Sigmoid colon (tissue), 4 donors: ENCODE data around the gene INPP5D.

Experiments used
- EP300 ChIP-seq, 4 donors: sonication (generic); formaldehyde crosslinking; IDR thresholded peaks; one replicate each; pipeline ENCODE4 v1.6.1; 2017; ENCODE audit warnings: antibody characterized with exemption in 4 of 4
- POLR2A ChIP-seq, 2 donors: fragments of 450-650 bp; IDR thresholded peaks; one replicate each; pipeline ENCODE4 v1.6.1; 2016; ENCODE audit warnings: antibody characterized with exemption in 2 of 2, mild to moderate bottlenecking in 2 of 2, moderate library complexity in 2 of 2
- POLR2AphosphoS5 ChIP-seq, 4 donors: sonication (generic); formaldehyde crosslinking; IDR thresholded peaks; one replicate each; pipeline ENCODE4 v1.6.1; 2017; ENCODE audit warnings: antibody characterized with exemption in 4 of 4
- TF ChIP-seq, protein P1 (sequence below), 4 experiments: fragments of 450-650 bp in 3 of 4; fragments of 200-600 bp in 1 of 4; IDR thresholded peaks; one replicate each; pipeline ENCODE4 v1.5.1; 2016 to 2019; ENCODE audit warnings: antibody characterized with exemption in 4 of 4, mild to moderate bottlenecking in 3 of 4, moderate library complexity in 2 of 4

DNA sequence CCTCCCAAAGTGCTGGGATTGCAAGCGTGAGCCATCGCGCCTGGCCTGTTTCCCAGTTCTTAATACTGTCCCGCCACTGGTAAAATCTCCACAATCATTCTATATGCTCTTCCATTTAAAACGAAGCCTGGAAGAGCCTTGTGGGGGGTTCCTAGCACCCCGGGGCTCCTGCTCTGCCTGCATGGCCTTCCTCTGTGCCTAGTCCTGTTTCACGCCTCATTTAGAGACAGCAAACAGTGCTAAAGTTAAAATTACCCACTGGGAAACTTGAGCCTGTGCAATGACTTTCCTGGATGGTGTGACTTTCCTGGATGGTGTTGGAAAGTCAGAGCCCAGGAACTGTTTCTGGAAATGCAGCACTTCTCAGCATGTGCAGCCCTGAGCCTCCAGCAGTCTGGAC is 55.0 kb downstream of the INPP5D start:
- TF ChIP-seq, protein P1, sequence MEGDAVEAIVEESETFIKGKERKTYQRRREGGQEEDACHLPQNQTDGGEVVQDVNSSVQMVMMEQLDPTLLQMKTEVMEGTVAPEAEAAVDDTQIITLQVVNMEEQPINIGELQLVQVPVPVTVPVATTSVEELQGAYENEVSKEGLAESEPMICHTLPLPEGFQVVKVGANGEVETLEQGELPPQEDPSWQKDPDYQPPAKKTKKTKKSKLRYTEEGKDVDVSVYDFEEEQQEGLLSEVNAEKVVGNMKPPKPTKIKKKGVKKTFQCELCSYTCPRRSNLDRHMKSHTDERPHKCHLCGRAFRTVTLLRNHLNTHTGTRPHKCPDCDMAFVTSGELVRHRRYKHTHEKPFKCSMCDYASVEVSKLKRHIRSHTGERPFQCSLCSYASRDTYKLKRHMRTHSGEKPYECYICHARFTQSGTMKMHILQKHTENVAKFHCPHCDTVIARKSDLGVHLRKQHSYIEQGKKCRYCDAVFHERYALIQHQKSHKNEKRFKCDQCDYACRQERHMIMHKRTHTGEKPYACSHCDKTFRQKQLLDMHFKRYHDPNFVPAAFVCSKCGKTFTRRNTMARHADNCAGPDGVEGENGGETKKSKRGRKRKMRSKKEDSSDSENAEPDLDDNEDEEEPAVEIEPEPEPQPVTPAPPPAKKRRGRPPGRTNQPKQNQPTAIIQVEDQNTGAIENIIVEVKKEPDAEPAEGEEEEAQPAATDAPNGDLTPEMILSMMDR (IDR thresholded peaks at IDR 0.05) = no peak
- TF ChIP-seq POLR2A (IDR thresholded peaks at IDR 0.05) (no peak), POLR2AphosphoS5 (IDR thresholded peaks at IDR 0.05) (no peak), EP300 (IDR thresholded peaks at IDR 0.05) (no peak)
